Measurements from ENCODE around the gene PCDHGA6. TPM values are rescaled to one million over a fixed set of nuclear protein-coding genes. Genes with fewer than 3 reads are reported as not detected.

PCDHGA6 gene
- total and polyA plus RNA-seq, 2 of the 8 experiments (the other 6 are each of a cell fraction or from before 2014, with no cell fraction given), result 1.4 to 2.0 TPM

DNA sequence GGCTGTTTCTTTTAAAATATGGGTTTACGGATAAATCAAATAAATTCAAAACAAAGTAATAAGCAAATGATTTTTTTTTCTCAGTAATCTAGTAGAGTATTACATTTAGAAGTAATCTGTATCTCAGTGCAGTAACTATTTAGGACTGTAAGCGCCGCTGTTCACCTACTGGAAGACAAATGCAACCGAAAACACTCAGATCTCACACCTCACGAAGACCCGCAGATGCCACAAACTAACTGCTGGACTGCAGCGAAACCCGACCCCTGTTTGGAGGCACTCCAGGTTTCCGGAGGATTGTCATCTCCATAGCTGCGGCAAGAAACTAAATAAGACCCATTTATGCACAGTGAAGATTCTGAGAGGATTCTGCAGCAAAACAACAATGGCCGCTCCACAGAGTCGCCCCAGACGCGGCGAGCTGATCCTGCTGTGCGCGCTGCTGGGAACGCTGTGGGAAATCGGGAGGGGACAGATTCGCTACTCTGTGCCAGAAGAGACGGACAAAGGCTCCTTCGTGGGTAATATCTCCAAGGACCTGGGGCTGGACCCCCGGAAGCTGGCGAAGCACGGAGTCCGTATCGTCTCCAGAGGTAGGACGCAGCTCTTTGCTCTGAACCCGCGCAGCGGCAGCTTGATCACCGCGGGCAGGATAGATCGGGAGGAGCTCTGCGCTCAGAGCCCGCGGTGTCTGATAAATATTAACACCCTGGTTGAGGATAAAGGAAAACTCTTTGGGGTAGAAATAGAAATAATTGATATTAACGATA lies 18.9 kb downstream of the PCDHGA6 start, which contains the start of gene PCDHGA8:
Gene PCDHGA8, plus strand, starts transcription at position 205 of the 770 bp plus-strand sequence. Its CDS starts 181 bp downstream, at position 386.
- Histone ChIP-seq H3K9ac (replicated peaks in 1 of 4; ENCODE audit: extremely low read depth in 1 of 4, low read depth in 3 of 4, low read length in 3 of 4) (no peak within 1 kb of the TSS), H3K27me3 (replicated peaks in 1 of 4; ENCODE audit: control insufficient read depth in 3 of 4, extremely low read depth in 1 of 4, insufficient read depth in 3 of 4, low read length in 3 of 4) (no peaks in the 10 kb centered on the region; a peak in 1 of 7 replicates), H3K4me2 (ENCODE audit: insufficient read depth in 1 of 2, low read depth in 2 of 2, low read length in 2 of 2) (no peak within 1 kb of the TSS), H3K18ac (ENCODE audit: extremely low read depth, low read length) (no peak within 1 kb of the TSS), H3K4ac (replicated peaks; ENCODE audit: insufficient read length, low read depth, low read length) (no peak within 1 kb of the TSS), H2BK15ac (ENCODE audit: low read length) (no peak within 1 kb of the TSS), H4K20me1 (replicated peaks in 1 of 2; ENCODE audit: control insufficient read depth in 1 of 2, insufficient read depth in 2 of 2, low read length in 2 of 2) (no peaks in the 10 kb centered on the region), H2BK120ac (replicated peaks; ENCODE audit: low read depth, low read length) (no peak within 1 kb of the TSS), H3K56ac (replicated peaks; ENCODE audit: insufficient read length, low read depth, low read length) (no peak within 1 kb of the TSS), H3K23ac (ENCODE audit: insufficient read length) (no peak within 1 kb of the TSS), H3K79me2 (ENCODE audit: control insufficient read depth in 1 of 2, insufficient read depth in 2 of 2, low read length in 2 of 2) (no peaks in the 10 kb centered on the region), H2BK5ac (ENCODE audit: low read depth, low read length) (no peak within 1 kb of the TSS), H3K79me1 (ENCODE audit: low read depth, low read length) (no peaks in the 10 kb centered on the region), H3K14ac (ENCODE audit: insufficient read length) (no peak within 1 kb of the TSS), H4K91ac (replicated peaks; ENCODE audit: insufficient read length, low read length) (no peak within 1 kb of the TSS), H2BK20ac (ENCODE audit: low read length) (no peak within 1 kb of the TSS), H2AFZ (ENCODE audit: low read length) (no peak within 1 kb of the TSS), H3K4me1 (replicated peaks in 1 of 4; ENCODE audit: control insufficient read depth in 3 of 4, insufficient read depth in 4 of 4, low read length in 3 of 4) (no peaks in the 10 kb centered on the region), H3K36me3 (ENCODE audit: control insufficient read depth in 2 of 4, insufficient read depth in 4 of 4, low read length in 3 of 4) (peaks cover 3 to 29% (median 14%) of the 10 kb centered on the region in 4 experiments; a peak in 7 of 8 replicates), H3K23me2 (ENCODE audit: low read depth, low read length) (no peaks in the 10 kb centered on the region), H3K9me3 (ENCODE audit: insufficient read depth in 2 of 2, low read depth in 1 of 2, low read length in 1 of 2) (peaks cover 53 to 64% of the 10 kb centered on the region in 2 experiments), H4K5ac (ENCODE audit: insufficient read length, low read depth, low read length) (no peak within 1 kb of the TSS), H4K8ac (ENCODE audit: extremely low read depth, insufficient read depth, low read length) (no peak within 1 kb of the TSS; the same call in 1 of the 2 replicates), H3K4me3 (ENCODE audit: extremely low read depth in 1 of 4, insufficient read depth in 2 of 4, low read depth in 3 of 4, low read length in 4 of 4) (peak within 1 kb of the TSS in 1 of 4 experiments; percentile 23; a peak in 1 of 8 replicates), H2BK12ac (ENCODE audit: low read depth, low read length) (no peak within 1 kb of the TSS), H2AK5ac (ENCODE audit: low read depth, low read length) (no peak within 1 kb of the TSS), H3K27ac (ENCODE audit: low read depth, low read length) (no peak within 1 kb of the TSS)
- FAIRE-seq (no peak), DNase-seq (ENCODE audit: low read depth in 1 of 2, low spot score in 2 of 2) (no peak)
- WGBS, 2 experiments (ENCODE audit: extremely low coverage in 1 of 2, insufficient coverage in 1 of 2, insufficient read length in 1 of 2, insufficient replicate concordance in 2 of 2, low coverage in 1 of 2, low lambda C conversion rate in 2 of 2, missing lambda C conversion rate in 1 of 2), result 96% methylated on average over 38 of the region's 38 CpGs; no CpG with 5 or more reads in 1 of the 2 experiments
- ChIA-PET POLR2A (ENCODE audit: partially characterized antibody) (no interaction called here), CTCF (ENCODE audit: partially characterized antibody) (interaction anchor here (0.7 to 8.7 kb wide), 11 partner anchors 10 to 171 kb away, joined by 3 to 68 read pairs (median 5); partner anchors contain the start of genes PCDHGA10, PCDHGA11, PCDHGA9 and PCDHGB6)
- TF ChIP-seq KDM4A (IDR thresholded peaks at IDR 0.05; ENCODE audit: low read depth, low read length, severe bottlenecking) (no peak), RXRA (IDR thresholded peaks at IDR 0.05; ENCODE audit: insufficient read depth, low read depth, low read length) (no peak), JUN (IDR thresholded peaks at IDR 0.05; ENCODE audit: low read depth, low read length) (no peak), CHD2 (IDR thresholded peaks at IDR 0.05; ENCODE audit: low read length) (no peak), ASH2L (IDR thresholded peaks at IDR 0.05; ENCODE audit: low read length) (no peak), ATF2 (IDR thresholded peaks at IDR 0.05; ENCODE audit: low read length) (no peak), SIRT6 (IDR thresholded peaks at IDR 0.05; ENCODE audit: low read length) (no peak), RBBP5 (IDR thresholded peaks at IDR 0.05; ENCODE audit: borderline replicate concordance, low read depth, low read length) (no peak), BCL11A (IDR thresholded peaks at IDR 0.05; ENCODE audit: low read depth in 2 of 2, low read length in 2 of 2) (no peak), HDAC6 (IDR thresholded peaks at IDR 0.05; ENCODE audit: low read depth, low read length) (no peak), RAD21 (IDR thresholded peaks at IDR 0.05 in 1 of 2, conservative IDR thresholded peaks at IDR 0.05 in 1 of 2; ENCODE audit: low read depth in 2 of 2, low read length in 2 of 2) (no peak)

Measured in H1 (cell line).